Glomerular endothelial cell (primary cell): ENCODE data around the gene PGRMC1. TPM values are rescaled to one million over a fixed set of nuclear protein-coding genes. Genes with fewer than 3 reads are reported as not detected.

Experiments used
- total RNA-seq: library from RNA; depleted of rRNA; stranded (reverse); fragments of >200 nt; gene quantifications from 2 replicates; pipeline ENCODE4 v1.2.3, GENCODE V29; 2015

PGRMC1 gene
- total RNA-seq, 1 donor from 2014 or later, result 57.1 TPM

Other genes starting within 250 kb of the PGRMC1 start
- gene CT47C1, start 163.3 kb upstream of the PGRMC1 start, total RNA-seq, result not detected in 2 replicates
- gene KIAA1210, start 108.5 kb upstream of the PGRMC1 start, total RNA-seq, result not detected in 2 replicates
- gene SLC25A43, start 163.1 kb downstream of the PGRMC1 start, total RNA-seq, result 18.8 and 24.4 TPM in 2 replicates
- 282 and 348 TPM in 2 replicates for gene SLC25A5, start 232.2 kb downstream of the PGRMC1 start, total RNA-seq